ENCODE data around the gene SERTAD4. TPM values are rescaled to one million over a fixed set of nuclear protein-coding genes. Genes with fewer than 3 reads are reported as not detected.

The SERTAD4 gene
- total RNA-seq, 1 experiment from 2014 or later, result 3.9 TPM

DNA sequence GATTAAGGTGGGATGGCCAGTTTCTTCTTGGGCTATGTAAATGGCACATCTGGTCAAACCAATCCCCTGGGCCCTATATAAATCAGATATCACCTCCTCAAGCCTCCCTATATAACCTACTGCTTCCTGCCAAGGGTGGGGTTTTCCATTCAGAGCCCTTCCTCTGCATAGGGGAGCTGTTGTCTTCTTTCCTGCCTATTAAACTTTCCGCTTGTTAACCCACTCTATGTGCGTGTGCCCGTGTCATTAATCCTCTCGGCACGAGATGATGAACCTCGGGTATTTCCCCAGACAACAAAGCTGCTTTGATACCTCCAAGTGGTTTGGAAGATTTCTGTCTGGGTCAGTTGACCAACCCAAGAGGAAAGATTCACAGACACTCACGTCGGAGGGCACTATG, 19.3 kb upstream of the SERTAD4 start:
- Histone ChIP-seq H2AFZ (ENCODE audit: low read length) (no peak overlapping the region), H3K4me2 (ENCODE audit: insufficient read depth, insufficient read length, low read length) (no peak overlapping the region), H3K23ac (ENCODE audit: insufficient read length, low read depth, low read length) (no peak overlapping the region), H3K56ac (ENCODE audit: insufficient read length, low read depth, low read length) (no peak overlapping the region), H4K5ac (ENCODE audit: insufficient read length, low read depth, low read length) (no peak overlapping the region), H3K79me2 (ENCODE audit: insufficient read depth, low read length) (no peaks in the 10 kb centered on the region), H3K23me2 (ENCODE audit: insufficient read length, low read depth, low read length, poor library complexity, severe bottlenecking) (no peaks in the 10 kb centered on the region), H3K9ac (ENCODE audit: extremely low read depth, insufficient read length, low read length) (no peak overlapping the region), H4K8ac (replicated peaks; ENCODE audit: insufficient read length, low read depth, low read length) (no peak overlapping the region), H3K4me1 (ENCODE audit: insufficient read depth, low read length) (no peaks in the 10 kb centered on the region; the same call in 1 of the 2 replicates), H3K18ac (ENCODE audit: insufficient read length, low read depth, low read length) (no peak overlapping the region), H3K4ac (ENCODE audit: low read depth, low read length) (no peak overlapping the region), H4K91ac (ENCODE audit: insufficient read length, low read depth, low read length) (no peak overlapping the region), H3K79me1 (ENCODE audit: insufficient read depth, low read depth, low read length, poor library complexity, severe bottlenecking) (no peaks in the 10 kb centered on the region), H3K27ac (ENCODE audit: insufficient read length, low read depth, low read length) (no peak overlapping the region), H3K9me3 (ENCODE audit: control insufficient read depth, low read depth, low read length) (no peaks in the 10 kb centered on the region), H3K14ac (ENCODE audit: insufficient read depth, low read length) (no peak overlapping the region), H2AK5ac (ENCODE audit: insufficient read length, low read length) (no peak overlapping the region), H2BK5ac (ENCODE audit: insufficient read length, low read length) (no peak overlapping the region), H3K27me3 (ENCODE audit: insufficient read depth, low read length) (no peaks in the 10 kb centered on the region), H2BK15ac (ENCODE audit: low read depth, low read length) (no peak overlapping the region), H4K20me1 (ENCODE audit: control insufficient read depth, insufficient read depth, insufficient read length) (no peaks in the 10 kb centered on the region), H2BK20ac (ENCODE audit: low read depth, low read length, poor library complexity, severe bottlenecking) (no peak overlapping the region), H2BK120ac (ENCODE audit: low read depth, low read length, poor library complexity, severe bottlenecking) (no peak overlapping the region), H2BK12ac (ENCODE audit: insufficient read length, low read depth, low read length) (no peak overlapping the region), H3T11ph (ENCODE audit: low read length) (no peak overlapping the region)
- H3K4me3 Mint-ChIP-seq, result no peak overlapping the region
- peaks cover 11 to 13% of the 10 kb centered on the region in 2 experiments for H3K4me1 Mint-ChIP-seq
- DNase-seq, result no peak
- peaks cover 4% of the 10 kb centered on the region for H3K27me3 Mint-ChIP-seq (ENCODE audit: low read depth)
- H3K27ac Mint-ChIP-seq, result peak overlapping the region in 1 of 3 experiments; percentile 2; a peak in 2 of 7 replicates
- no peaks in the 10 kb centered on the region for H3K36me3 Mint-ChIP-seq (ENCODE audit: insufficient read depth in 1 of 3, low read depth in 3 of 3)
- H3K9me3 Mint-ChIP-seq, result no peaks in the 10 kb centered on the region
- no CpG with 5 or more reads among the region's 8 CpGs for WGBS (ENCODE audit: extremely low coverage, insufficient read length, low lambda C conversion rate)
- TF ChIP-seq, protein P1, sequence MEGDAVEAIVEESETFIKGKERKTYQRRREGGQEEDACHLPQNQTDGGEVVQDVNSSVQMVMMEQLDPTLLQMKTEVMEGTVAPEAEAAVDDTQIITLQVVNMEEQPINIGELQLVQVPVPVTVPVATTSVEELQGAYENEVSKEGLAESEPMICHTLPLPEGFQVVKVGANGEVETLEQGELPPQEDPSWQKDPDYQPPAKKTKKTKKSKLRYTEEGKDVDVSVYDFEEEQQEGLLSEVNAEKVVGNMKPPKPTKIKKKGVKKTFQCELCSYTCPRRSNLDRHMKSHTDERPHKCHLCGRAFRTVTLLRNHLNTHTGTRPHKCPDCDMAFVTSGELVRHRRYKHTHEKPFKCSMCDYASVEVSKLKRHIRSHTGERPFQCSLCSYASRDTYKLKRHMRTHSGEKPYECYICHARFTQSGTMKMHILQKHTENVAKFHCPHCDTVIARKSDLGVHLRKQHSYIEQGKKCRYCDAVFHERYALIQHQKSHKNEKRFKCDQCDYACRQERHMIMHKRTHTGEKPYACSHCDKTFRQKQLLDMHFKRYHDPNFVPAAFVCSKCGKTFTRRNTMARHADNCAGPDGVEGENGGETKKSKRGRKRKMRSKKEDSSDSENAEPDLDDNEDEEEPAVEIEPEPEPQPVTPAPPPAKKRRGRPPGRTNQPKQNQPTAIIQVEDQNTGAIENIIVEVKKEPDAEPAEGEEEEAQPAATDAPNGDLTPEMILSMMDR (conservative IDR thresholded peaks at IDR 0.05), result no peak

Measured in H9 (cell line).